ENCODE data around the gene TTC12. TPM values are rescaled to one million over a fixed set of nuclear protein-coding genes. Genes with fewer than 3 reads are reported as not detected.

The TTC12 gene
- total and polyA plus RNA-seq, 2 of the 8 experiments (the other 6 are each of a cell fraction or from before 2014, with no cell fraction given), result 4.7 to 9.0 TPM

- no peak overlapping the region for H3K14ac ChIP-seq (ENCODE audit: insufficient read length)
- ChIA-PET CTCF (ENCODE audit: partially characterized antibody) (interaction anchor here (0.7 to 4.1 kb wide), 16 partner anchors 9 to 437 kb away, joined by 3 to 64 read pairs (median 4); partner anchors contain the start of gene TTC12), POLR2A (ENCODE audit: partially characterized antibody) (no interaction called here)
- no peak overlapping the region for H2BK12ac ChIP-seq (ENCODE audit: low read depth, low read length)
- no peaks in the 10 kb centered on the region for H4K20me1 ChIP-seq (replicated peaks in 1 of 2; ENCODE audit: control insufficient read depth in 1 of 2, insufficient read depth in 2 of 2, low read length in 2 of 2)
- no peak overlapping the region for H4K91ac ChIP-seq (replicated peaks; ENCODE audit: insufficient read length, low read length)
- no peaks in the 10 kb centered on the region for H3K23me2 ChIP-seq (ENCODE audit: low read depth, low read length)
- no peak overlapping the region for H4K8ac ChIP-seq (ENCODE audit: extremely low read depth, insufficient read depth, low read length)
- H3K56ac ChIP-seq (replicated peaks; ENCODE audit: insufficient read length, low read depth, low read length), result no peak overlapping the region
- TF ChIP-seq GABPA (IDR thresholded peaks at IDR 0.05; ENCODE audit: borderline replicate concordance, insufficient read depth, low read length) (no peak), JUN (IDR thresholded peaks at IDR 0.05; ENCODE audit: low read depth, low read length) (no peak), SIRT6 (IDR thresholded peaks at IDR 0.05; ENCODE audit: low read length) (no peak), CHD2 (IDR thresholded peaks at IDR 0.05; ENCODE audit: low read length) (no peak), KDM4A (IDR thresholded peaks at IDR 0.05; ENCODE audit: low read depth, low read length, severe bottlenecking) (no peak), BACH1 (IDR thresholded peaks at IDR 0.05; ENCODE audit: low read length) (no peak)
- no peak overlapping the region for H3K4ac ChIP-seq (replicated peaks; ENCODE audit: insufficient read length, low read depth, low read length)
- H3K79me2 ChIP-seq (ENCODE audit: control insufficient read depth in 1 of 2, insufficient read depth in 2 of 2, low read length in 2 of 2), result no peaks in the 10 kb centered on the region
- H2BK120ac ChIP-seq (replicated peaks; ENCODE audit: low read depth, low read length), result no peak overlapping the region
- H3K9ac ChIP-seq (replicated peaks in 1 of 4; ENCODE audit: extremely low read depth in 1 of 4, low read depth in 3 of 4, low read length in 3 of 4), result no peak overlapping the region
- H2AK5ac ChIP-seq (ENCODE audit: low read depth, low read length), result no peak overlapping the region
- FAIRE-seq (no peak), DNase-seq (ENCODE audit: low read depth in 1 of 2, low spot score in 2 of 2) (no peak)
- H3K36me3 ChIP-seq (ENCODE audit: control insufficient read depth in 2 of 4, insufficient read depth in 4 of 4, low read length in 3 of 4), result no peaks in the 10 kb centered on the region
- no peak overlapping the region for H2AFZ ChIP-seq (ENCODE audit: low read length)
- no peaks in the 10 kb centered on the region for H3K9me3 ChIP-seq (ENCODE audit: insufficient read depth in 2 of 2, low read depth in 1 of 2, low read length in 1 of 2)
- H3K4me3 ChIP-seq (ENCODE audit: extremely low read depth in 1 of 4, insufficient read depth in 2 of 4, low read depth in 3 of 4, low read length in 4 of 4), result no peak overlapping the region
- H2BK5ac ChIP-seq (ENCODE audit: low read depth, low read length), result no peak overlapping the region
- H3K27me3 ChIP-seq (replicated peaks in 1 of 4; ENCODE audit: control insufficient read depth in 3 of 4, extremely low read depth in 1 of 4, insufficient read depth in 3 of 4, low read length in 3 of 4), result no peaks in the 10 kb centered on the region
- H3K4me2 ChIP-seq (ENCODE audit: insufficient read depth in 1 of 2, low read depth in 2 of 2, low read length in 2 of 2), result no peak overlapping the region
- no peak overlapping the region for H4K5ac ChIP-seq (ENCODE audit: insufficient read length, low read depth, low read length)
- no peak overlapping the region for H2BK15ac ChIP-seq (ENCODE audit: low read length)
- no peak overlapping the region for H3K27ac ChIP-seq (ENCODE audit: low read depth, low read length)
- H3K23ac ChIP-seq (ENCODE audit: insufficient read length), result no peak overlapping the region
- no peaks in the 10 kb centered on the region for H3K79me1 ChIP-seq (ENCODE audit: low read depth, low read length)
- H3K18ac ChIP-seq (ENCODE audit: extremely low read depth, low read length), result no peak overlapping the region
- no peak overlapping the region for H2BK20ac ChIP-seq (ENCODE audit: low read length)
- H3K4me1 ChIP-seq (replicated peaks in 1 of 4; ENCODE audit: control insufficient read depth in 3 of 4, insufficient read depth in 4 of 4, low read length in 3 of 4), result no peaks in the 10 kb centered on the region
Observed at GRCh38 chr11:113304916-113305315, 9.5 kb upstream of the TTC12 start.
